ENCODE measurements around the gene DBET. TPM values are rescaled to one million over a fixed set of nuclear protein-coding genes. Genes with fewer than 3 reads are reported as not detected.
"Not testable (repeated sequence)": the region's sequence is repeated elsewhere in the genome, so short reads cannot be mapped to it uniquely, and the experiment has no call there.

Gene DBET
- total and polyA plus RNA-seq, 2 experiments from 2014 or later, result not detected

DNA sequence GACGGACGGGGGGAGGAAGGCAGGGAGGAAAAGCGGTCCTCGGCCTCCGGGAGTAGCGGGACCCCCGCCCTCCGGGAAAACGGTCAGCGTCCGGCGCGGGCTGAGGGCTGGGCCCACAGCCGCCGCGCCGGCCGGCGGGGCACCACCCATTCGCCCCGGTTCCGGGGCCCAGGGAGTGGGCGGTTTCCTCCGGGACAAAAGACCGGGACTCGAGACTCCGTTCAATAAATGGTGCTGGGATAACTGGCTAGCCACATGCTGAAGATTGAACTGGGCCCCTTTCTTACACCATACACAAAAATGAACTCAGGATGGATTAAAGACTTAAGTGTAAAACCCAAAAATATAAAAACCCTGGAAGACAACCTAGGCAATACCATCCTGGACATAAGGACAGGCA lies 28.8 kb downstream of the DBET start:
- H3K36me3 ChIP-seq (replicated peaks; ENCODE audit: insufficient read depth, low read depth); H3K9me3 ChIP-seq (ENCODE audit: low read depth); H3K27ac ChIP-seq; H4K20me1 ChIP-seq (ENCODE audit: insufficient read depth, poor library complexity, severe bottlenecking); DNase-seq (ENCODE audit: low spot score); H3K9me2 ChIP-seq (replicated peaks; ENCODE audit: insufficient read depth); H3K4me2 ChIP-seq; H3K79me2 ChIP-seq; H3K27me3 ChIP-seq; H2AFZ ChIP-seq; H3K4me3 ChIP-seq; H3K4me1 ChIP-seq (ENCODE audit: insufficient read depth): not testable (repeated sequence)
- no CpG with 5 or more reads among the region's 27 CpGs for WGBS (ENCODE audit: low lambda C conversion rate, missing lambda C conversion rate)

- not testable (repeated sequence) for H3K27ac ChIP-seq; H3K9me3 ChIP-seq (ENCODE audit: low read depth); H2AFZ ChIP-seq; DNase-seq (ENCODE audit: low spot score); H3K36me3 ChIP-seq (replicated peaks; ENCODE audit: insufficient read depth, low read depth); H3K4me2 ChIP-seq; H3K79me2 ChIP-seq; H3K4me3 ChIP-seq; H3K4me1 ChIP-seq (ENCODE audit: insufficient read depth); H3K27me3 ChIP-seq; H4K20me1 ChIP-seq (ENCODE audit: insufficient read depth, poor library complexity, severe bottlenecking); H3K9me2 ChIP-seq (replicated peaks; ENCODE audit: insufficient read depth)
- no CpG with 5 or more reads among the region's 1 CpG for WGBS (ENCODE audit: low lambda C conversion rate, missing lambda C conversion rate)
Observed at GRCh38 chr4:190094031-190094430, 29.7 kb downstream of the DBET start.

DNA sequence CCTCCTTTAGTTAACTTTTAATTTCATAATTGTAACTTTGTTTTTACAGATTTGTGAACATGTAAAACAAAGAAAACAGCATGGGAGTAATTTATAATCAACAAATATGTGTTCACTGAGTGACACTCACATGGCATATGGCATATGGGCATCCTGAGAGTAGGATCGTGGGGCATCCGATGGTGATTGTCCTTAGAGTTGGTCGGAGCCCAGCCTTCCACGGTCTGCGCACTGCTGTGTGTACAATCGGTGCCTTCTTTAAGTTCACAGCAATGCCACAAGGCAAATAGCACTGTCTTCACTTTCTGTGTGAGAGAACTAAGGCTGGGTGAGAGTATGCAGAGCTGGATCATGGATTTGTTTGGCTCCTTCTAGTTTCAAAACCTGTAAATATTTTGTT lies 31.0 kb downstream of the DBET start:
- not testable (repeated sequence) for H4K20me1 ChIP-seq (ENCODE audit: insufficient read depth, poor library complexity, severe bottlenecking); H3K4me1 ChIP-seq (ENCODE audit: insufficient read depth); H3K79me2 ChIP-seq; DNase-seq (ENCODE audit: low spot score); H3K27ac ChIP-seq; H3K9me3 ChIP-seq (ENCODE audit: low read depth); H3K27me3 ChIP-seq; H3K36me3 ChIP-seq (replicated peaks; ENCODE audit: insufficient read depth, low read depth); H2AFZ ChIP-seq; H3K4me3 ChIP-seq; H3K9me2 ChIP-seq (replicated peaks; ENCODE audit: insufficient read depth); H3K4me2 ChIP-seq
- no CpG with 5 or more reads among the region's 6 CpGs for WGBS (ENCODE audit: low lambda C conversion rate, missing lambda C conversion rate)

DNA sequence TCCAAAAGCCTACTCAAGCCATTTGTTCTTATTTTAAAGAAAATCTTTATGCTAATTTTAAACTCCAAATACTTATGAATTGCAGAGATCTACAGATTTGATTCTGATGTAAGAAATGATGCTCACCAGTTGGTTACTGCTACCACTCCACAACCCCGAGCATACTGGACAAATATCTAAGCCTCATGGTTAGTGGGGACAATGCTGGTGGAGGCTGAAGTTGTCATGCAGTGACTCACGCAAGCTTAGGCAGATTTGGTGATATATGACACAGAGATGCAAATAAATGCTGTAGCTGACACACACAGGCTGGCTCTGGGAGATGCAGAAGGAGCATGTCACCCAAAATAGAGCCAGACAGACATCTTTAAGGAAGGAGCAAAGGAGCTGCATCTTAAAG lies 35.3 kb downstream of the DBET start:
- not testable (repeated sequence) for H3K4me3 ChIP-seq; DNase-seq (ENCODE audit: low spot score); H3K4me1 ChIP-seq (ENCODE audit: insufficient read depth); H3K9me3 ChIP-seq (ENCODE audit: low read depth); H3K27ac ChIP-seq; H3K79me2 ChIP-seq; H3K4me2 ChIP-seq; H3K9me2 ChIP-seq (replicated peaks; ENCODE audit: insufficient read depth); H3K36me3 ChIP-seq (replicated peaks; ENCODE audit: insufficient read depth, low read depth); H2AFZ ChIP-seq; H3K27me3 ChIP-seq; H4K20me1 ChIP-seq (ENCODE audit: insufficient read depth, poor library complexity, severe bottlenecking)
- WGBS (ENCODE audit: low lambda C conversion rate, missing lambda C conversion rate), result 49% methylated on average over 2 of the region's 2 CpGs

GRCh38 chr4:190101525-190101924 lies 37.2 kb downstream of the DBET start:
- not testable (repeated sequence) for H3K9me3 ChIP-seq (ENCODE audit: low read depth); H2AFZ ChIP-seq; H3K4me3 ChIP-seq; H3K27me3 ChIP-seq; H3K9me2 ChIP-seq (replicated peaks; ENCODE audit: insufficient read depth); H3K4me2 ChIP-seq; H3K79me2 ChIP-seq; H3K36me3 ChIP-seq (replicated peaks; ENCODE audit: insufficient read depth, low read depth); H4K20me1 ChIP-seq (ENCODE audit: insufficient read depth, poor library complexity, severe bottlenecking); H3K27ac ChIP-seq; H3K4me1 ChIP-seq (ENCODE audit: insufficient read depth); DNase-seq (ENCODE audit: low spot score)
- no CpG with 5 or more reads among the region's 1 CpG for WGBS (ENCODE audit: low lambda C conversion rate, missing lambda C conversion rate)

- H4K20me1 ChIP-seq (ENCODE audit: insufficient read depth, poor library complexity, severe bottlenecking); H3K27me3 ChIP-seq; H3K4me2 ChIP-seq; H3K27ac ChIP-seq; H3K4me1 ChIP-seq (ENCODE audit: insufficient read depth); H3K4me3 ChIP-seq; H3K9me2 ChIP-seq (replicated peaks; ENCODE audit: insufficient read depth); DNase-seq (ENCODE audit: low spot score); H2AFZ ChIP-seq; H3K36me3 ChIP-seq (replicated peaks; ENCODE audit: insufficient read depth, low read depth); H3K79me2 ChIP-seq: not testable (repeated sequence)
- 37% methylated on average over 3 of the region's 3 CpGs for WGBS (ENCODE audit: low lambda C conversion rate, missing lambda C conversion rate)
- H3K9me3 ChIP-seq (ENCODE audit: low read depth), result peaks cover 27% of the 10 kb centered on the region
Observed at GRCh38 chr4:190106191-190106590, 41.9 kb downstream of the DBET start.

DNA sequence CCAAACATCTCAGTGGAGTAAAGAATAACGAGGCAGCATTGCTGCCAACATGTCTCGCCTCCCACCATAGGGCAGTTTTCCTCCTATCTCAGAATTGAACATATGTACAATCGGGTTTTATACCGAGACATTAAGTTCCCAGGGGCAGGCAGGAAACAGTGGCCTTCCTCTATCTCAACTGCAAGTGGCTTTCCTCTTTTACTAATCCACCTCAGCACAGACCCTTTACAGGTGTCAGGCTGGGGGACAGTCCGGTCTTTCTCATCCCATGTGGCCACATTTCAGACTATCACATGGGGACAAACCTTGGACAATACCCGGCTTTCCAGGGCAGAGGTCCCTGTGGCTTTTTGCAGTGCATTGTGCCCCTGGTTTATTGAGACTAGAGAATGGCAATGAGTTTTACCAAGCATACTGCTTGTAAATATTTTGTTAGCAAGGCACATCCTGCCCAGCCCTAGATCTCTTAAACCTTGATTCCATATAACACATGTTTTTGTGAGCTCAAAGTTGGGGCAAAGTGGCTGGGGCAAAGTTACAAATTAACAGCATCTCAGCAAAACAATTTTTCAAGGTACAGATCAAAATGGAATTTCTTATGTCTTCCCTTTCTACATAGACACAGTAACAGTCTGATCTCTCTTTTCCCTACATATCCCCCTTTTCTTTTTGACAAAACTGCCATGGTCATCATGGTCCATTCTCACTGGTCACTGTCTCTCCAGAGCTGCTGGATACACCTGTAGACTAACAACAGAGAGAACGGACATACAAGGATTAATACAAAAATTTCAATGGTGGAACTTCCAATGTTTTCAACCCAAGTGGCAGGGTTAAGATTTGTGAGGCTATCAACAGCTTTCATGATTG lies 42.5 kb downstream of the DBET start:
- not testable (repeated sequence) for DNase-seq (ENCODE audit: low spot score); H4K20me1 ChIP-seq (ENCODE audit: insufficient read depth, poor library complexity, severe bottlenecking); H3K4me1 ChIP-seq (ENCODE audit: insufficient read depth); H3K27ac ChIP-seq; H3K79me2 ChIP-seq; H2AFZ ChIP-seq; H3K9me2 ChIP-seq (replicated peaks; ENCODE audit: insufficient read depth); H3K4me2 ChIP-seq; H3K27me3 ChIP-seq; H3K4me3 ChIP-seq; H3K36me3 ChIP-seq (replicated peaks; ENCODE audit: insufficient read depth, low read depth)
- peaks cover 29% of the 10 kb centered on the region for H3K9me3 ChIP-seq (ENCODE audit: low read depth)
- WGBS (ENCODE audit: low lambda C conversion rate, missing lambda C conversion rate), result 50% methylated on average over 7 of the region's 7 CpGs

- H3K4me3 ChIP-seq; H3K9me2 ChIP-seq (replicated peaks; ENCODE audit: insufficient read depth); H2AFZ ChIP-seq; H3K27me3 ChIP-seq; H4K20me1 ChIP-seq (ENCODE audit: insufficient read depth, poor library complexity, severe bottlenecking); DNase-seq (ENCODE audit: low spot score); H3K36me3 ChIP-seq (replicated peaks; ENCODE audit: insufficient read depth, low read depth); H3K4me1 ChIP-seq (ENCODE audit: insufficient read depth); H3K4me2 ChIP-seq; H3K79me2 ChIP-seq; H3K27ac ChIP-seq: not testable (repeated sequence)
- peaks cover 29% of the 10 kb centered on the region for H3K9me3 ChIP-seq (ENCODE audit: low read depth)
- WGBS (ENCODE audit: low lambda C conversion rate, missing lambda C conversion rate), result 41% methylated on average over 2 of the region's 2 CpGs
Observed at GRCh38 chr4:190107766-190108485, 43.6 kb downstream of the DBET start.

DNA sequence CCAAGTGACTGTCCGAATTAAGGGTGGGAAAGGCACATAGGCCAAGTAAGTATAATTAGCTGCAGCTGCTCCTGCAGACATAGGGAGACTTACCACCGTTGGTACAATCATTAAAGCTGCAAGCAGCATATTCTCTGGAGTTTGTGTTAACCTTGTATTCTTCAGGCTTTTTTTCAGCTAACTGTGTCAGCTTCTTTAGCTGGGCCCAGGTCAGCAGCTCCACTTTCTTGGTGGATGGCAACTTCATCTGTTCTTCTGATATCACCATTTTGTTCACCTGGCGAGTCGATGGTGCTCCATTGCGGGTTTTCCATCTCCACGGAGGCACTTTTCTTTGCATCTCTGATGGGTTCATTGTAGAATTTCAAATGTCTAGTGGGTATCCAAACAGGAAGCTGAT lies 44.5 kb downstream of the DBET start:
- H3K4me1 ChIP-seq (ENCODE audit: insufficient read depth); H3K27me3 ChIP-seq; H3K36me3 ChIP-seq (replicated peaks; ENCODE audit: insufficient read depth, low read depth); H3K4me2 ChIP-seq; H3K27ac ChIP-seq; H3K79me2 ChIP-seq; H3K4me3 ChIP-seq; H4K20me1 ChIP-seq (ENCODE audit: insufficient read depth, poor library complexity, severe bottlenecking); DNase-seq (ENCODE audit: low spot score); H2AFZ ChIP-seq; H3K9me2 ChIP-seq (replicated peaks; ENCODE audit: insufficient read depth): not testable (repeated sequence)
- H3K9me3 ChIP-seq (ENCODE audit: low read depth), result peaks cover 29% of the 10 kb centered on the region
- 70% methylated on average over 6 of the region's 6 CpGs for WGBS (ENCODE audit: low lambda C conversion rate, missing lambda C conversion rate)
